C1 segment of cervical spinal cord (tissue), 14 donors: ENCODE measurements around the gene ARMC5.
A peak's percentile ranks its signal among the peaks of the same experiment; 100 is the strongest.
"Not testable (repeated sequence)": the region's sequence is repeated elsewhere in the genome, so short reads cannot be mapped to it uniquely, and the experiment has no call there.

ENCODE experiments used
- DNase-seq, 14 donors: peaks; one replicate each; lab custom pipeline; 2025; lab: John Stamatoyannopoulos, UW

The ARMC5 gene

GRCh38 chr16:31435341-31436220 is 23.7 kb upstream of the ARMC5 start:
- DNase-seq: no peak

DNA sequence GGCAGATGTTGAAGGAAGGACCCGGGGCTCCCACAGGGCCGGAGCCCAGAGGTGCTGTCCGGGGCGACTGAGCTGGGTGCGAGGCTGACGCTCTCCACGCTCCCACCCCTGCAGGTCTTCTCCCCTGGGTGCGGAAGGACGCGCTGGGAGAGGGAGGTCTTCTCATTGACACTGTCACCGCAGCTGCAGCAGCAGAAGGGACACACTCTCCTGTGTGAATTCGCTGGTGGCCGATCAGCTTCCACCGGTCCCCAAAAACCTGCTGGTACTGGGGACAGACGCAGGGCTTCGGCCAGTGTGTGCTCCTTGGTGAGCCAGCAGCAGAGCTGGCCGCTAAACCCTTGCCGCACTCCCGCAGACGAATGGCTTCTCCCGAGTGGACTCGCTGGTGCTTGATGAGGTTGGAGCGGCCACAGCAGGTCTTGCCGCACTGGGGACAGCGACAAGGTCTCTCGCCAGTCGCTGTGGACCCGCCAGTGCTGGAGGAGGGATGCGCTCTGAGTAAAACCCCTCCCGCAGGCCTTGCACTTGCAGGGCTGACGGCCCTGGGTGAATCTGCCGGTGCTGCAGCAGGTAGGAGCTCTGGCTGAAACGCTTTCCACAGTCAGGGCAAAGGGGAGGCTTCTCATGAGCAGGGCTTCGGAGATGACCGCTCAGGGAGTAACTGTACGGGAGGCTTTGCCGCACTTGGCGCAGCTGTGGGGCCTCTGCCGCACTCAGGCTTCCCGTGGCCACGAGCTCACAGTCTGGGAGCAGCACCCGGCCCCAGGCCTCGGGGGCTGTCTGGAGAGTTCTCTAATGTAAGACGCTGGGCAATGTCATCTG is 22.9 kb upstream of the ARMC5 start:
- DNase-seq: no peak

GRCh38 chr16:31438414-31438813 is 20.9 kb upstream of the ARMC5 start:
- peak in 1 of 14 donors; percentile 67 for DNase-seq

DNA sequence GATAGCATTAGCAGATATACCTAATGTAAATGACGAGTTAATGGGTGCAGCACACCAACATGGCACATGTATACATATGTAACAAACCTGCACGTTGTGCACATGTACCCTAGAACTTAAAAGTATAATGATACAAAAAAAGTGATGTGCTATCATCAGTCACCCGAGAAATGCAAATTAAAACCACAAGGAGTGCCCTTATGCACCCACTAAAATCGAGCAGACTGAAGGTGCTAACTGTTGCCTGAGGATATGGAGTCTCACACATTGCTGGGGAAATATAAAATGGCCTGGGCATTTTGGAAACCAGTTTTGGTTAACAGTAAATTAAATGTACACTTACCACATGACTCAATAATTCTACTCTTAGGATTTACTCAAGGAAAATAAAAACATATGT is 20.3 kb upstream of the ARMC5 start:
- DNase-seq: not testable (repeated sequence)

- DNase-seq: no peak
Measured at GRCh38 chr16:31439519-31439918, 19.8 kb upstream of the ARMC5 start.

- peak in 1 of 14 donors; percentile 17 for DNase-seq
Measured at GRCh38 chr16:31440516-31441184, 18.7 kb upstream of the ARMC5 start.

DNA sequence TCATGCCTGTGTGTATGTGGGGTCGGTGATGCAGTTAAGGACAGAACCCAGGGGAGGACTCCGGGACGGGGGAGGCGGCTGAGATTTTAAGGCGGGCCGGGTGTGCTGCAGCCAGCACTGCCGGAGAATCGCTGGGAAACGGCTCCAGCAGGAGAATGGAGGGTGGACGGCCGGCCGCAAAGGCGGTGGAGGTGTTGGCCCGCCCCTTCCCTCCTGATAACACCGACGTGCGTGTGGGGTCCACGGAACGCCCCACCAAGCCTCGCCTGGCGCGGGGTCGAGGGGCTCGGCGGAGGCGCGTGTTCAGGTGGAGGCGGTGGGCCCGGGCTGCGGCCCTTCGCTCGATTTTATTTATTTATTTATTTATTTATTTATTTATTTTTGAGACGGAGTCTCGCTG is 17.3 kb upstream of the ARMC5 start:
- DNase-seq: no peak

- not testable (repeated sequence) for DNase-seq
Measured at GRCh38 chr16:31445931-31446330, 13.4 kb upstream of the ARMC5 start.

- no peak for DNase-seq
Measured at GRCh38 chr16:31451201-31451600, 8.1 kb upstream of the ARMC5 start.

DNA sequence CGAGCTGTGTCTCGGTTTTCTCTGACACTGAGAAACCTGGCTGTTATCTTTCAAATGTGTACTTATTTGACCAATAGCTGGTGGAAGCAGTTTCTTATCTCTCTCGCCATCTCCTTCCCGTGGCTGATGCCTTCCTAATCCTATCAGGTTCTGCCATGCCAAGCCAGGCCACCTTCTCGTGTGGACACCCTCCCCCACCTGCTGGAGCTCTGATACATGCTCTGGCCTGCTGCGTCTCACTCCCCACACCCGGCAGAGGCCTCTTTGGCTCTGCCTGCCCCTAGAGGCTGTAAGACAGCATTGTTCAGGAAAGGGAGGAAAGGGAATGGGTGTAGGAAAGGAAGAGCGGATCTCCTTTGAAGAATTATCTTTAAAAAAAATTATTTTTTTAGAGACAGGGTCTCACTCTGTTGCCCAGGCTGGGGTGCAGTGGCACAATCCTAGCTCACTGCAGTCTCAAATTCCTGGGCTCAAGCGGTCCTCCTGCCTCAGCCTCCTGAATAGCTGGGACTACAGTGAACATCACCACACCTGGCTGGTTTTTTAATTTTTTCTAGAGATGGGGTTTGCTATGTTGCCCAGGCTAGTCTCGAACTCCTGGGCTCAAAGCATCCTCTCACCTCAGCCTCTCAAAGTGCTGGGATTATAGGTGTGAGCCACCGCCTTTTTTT is 7.5 kb upstream of the ARMC5 start:
- peak in 4 of 14 donors; percentile 13 to 58 (median 30) for DNase-seq

- peak in 1 of 14 donors; percentile 41 for DNase-seq
Measured at GRCh38 chr16:31452631-31453106, 6.6 kb upstream of the ARMC5 start.

DNA sequence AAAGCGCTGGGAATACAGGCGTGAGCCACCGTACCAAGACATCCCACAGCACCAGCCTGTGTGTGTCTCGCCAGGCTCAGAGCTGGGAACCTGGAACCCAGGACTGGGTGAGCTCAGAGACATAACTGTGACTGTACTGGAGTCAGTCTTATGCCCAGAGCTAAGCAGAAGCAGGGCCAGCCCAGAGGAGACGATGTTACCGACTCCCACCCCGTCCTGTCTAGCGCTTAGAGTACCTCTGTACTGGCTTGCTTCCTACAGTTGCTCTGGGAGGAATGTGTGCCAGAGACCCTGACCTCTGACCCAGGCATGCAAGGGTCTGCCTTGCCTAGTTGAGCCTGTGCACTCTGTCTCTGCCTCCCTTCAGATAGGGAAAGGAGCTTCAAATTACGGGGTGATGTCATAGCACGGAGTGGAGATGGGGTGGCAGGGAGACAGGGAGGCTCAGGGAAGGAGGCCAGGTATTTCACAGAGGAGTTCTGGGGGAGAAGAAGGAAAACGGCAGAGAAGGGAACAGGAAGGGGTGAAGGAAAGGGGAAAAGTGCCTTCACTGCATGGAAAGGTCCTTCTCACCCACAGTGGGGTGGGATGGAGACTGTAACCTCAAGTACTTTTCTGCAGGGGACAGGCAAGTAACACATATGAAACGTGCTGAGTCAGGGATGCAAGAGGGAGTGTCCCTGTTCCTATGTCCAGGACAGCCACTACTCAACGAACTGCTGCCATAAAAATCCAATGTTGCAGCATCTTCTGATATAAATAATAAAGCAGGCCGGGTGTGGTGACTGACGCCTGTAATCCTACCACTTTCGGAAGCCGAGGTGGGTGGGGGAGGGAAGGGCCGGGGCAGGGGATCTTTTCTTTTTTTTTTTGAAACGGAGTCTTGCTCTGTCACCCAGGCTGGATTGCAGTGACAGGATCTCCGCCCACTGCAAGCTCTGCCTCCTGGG is 5.8 kb upstream of the ARMC5 start:
- no peak for DNase-seq

GRCh38 chr16:31455601-31456314 is 3.5 kb upstream of the ARMC5 start:
- no peak for DNase-seq

DNA sequence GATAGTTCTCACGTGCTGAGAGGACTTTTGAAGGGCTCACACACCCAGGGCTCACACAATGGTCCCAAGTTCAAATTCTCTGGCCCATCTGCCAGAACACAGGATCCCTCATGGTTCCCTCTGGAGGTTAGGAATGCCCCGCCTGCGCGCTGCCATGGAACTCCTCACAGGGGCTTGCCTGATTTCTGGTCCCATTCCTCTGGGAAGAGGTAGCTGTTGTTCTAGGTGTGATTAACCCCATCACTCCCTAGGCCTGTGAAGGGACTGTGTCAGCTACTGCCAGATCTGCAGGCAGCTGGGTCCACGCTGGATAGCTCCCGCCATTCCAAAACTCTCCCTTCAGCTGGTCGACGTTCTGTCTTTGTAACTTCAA is 2.3 kb upstream of the ARMC5 start:
- no peak for DNase-seq

DNA sequence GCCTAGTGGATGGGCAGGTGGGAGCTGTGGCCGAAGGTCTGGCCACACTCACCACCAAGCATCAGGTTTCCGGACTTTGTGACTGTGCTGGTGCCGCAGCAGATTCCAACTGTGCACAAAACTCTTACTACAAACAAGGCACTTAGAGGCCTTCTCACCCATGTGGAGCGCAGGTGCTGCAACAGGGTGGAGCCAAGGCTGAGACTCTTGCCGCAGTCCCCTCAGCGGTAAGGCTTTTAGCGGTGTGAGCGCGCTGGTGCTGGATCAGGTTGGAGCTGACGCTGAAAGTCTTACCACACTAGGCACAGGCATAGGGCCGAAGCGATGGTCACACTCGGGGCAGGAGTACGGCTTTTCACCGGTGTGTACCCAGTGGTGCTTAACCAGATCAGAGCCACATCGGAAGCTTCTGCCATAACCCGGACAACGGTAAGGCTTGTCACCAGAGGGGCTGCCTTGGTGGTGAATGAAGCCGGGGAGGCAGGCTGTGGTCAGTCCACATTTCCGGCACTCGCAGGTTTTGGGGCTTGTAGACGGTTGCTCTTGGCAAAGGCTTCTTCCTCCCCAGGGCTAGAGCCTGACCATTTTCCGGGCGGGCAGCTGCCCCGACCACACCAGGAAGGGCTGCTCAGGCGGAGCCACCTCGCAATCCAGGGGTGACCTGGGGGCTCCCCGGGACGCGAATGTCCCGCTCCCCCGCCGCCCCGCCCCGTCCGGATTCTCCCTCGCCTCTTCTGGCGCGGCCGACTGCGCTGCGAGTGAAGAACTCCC is 1.0 kb upstream of the ARMC5 start:
- DNase-seq: peak in 3 of 14 donors; percentile 30 to 48 (median 30)

GRCh38 chr16:31459687-31460581 is 633 bp downstream of the ARMC5 start:
- peak; percentile 89 to 100 (median 98) for DNase-seq

DNA sequence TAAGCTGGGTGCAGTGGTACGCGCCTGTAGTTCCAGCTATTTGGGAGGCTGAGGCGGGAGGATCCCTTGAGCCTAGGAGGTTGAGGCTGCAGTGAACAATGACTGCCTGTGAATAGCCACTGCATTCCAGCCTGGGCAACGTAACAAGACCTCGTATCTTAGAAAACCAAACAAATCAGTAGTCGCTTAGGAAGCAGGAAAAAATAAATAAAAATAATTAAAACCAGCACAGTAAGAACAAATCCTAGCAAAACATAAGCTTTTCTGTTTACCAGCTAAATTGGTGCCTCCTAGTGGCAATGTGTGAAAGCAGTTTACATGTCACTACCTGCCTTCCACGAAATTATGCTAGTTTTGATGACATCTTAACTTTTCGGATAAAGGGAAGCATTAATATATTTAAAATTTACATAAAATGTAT is 1.3 kb downstream of the ARMC5 start:
- DNase-seq: no peak
